Measurements from ENCODE around the gene ELOB. TPM values are rescaled to one million over a fixed set of nuclear protein-coding genes. Genes with fewer than 3 reads are reported as not detected.

Gene ELOB
- total RNA-seq, 1 donor from 2014 or later: 946 TPM

- FAIRE-seq (no peak), DNase-seq (ENCODE audit: low read depth) (no peak)
- no peak for TF ChIP-seq CTCF (IDR thresholded peaks at IDR 0.05; ENCODE audit: insufficient read depth, low read length, severe bottlenecking)
- Histone ChIP-seq H3K4me3 (ENCODE audit: low read depth, low read length) (no peak overlapping the region), H3K36me3 (ENCODE audit: control insufficient read depth, insufficient read depth, low read length) (no peaks in the 10 kb centered on the region), H3K27me3 (ENCODE audit: control insufficient read depth, insufficient read depth, low read length) (peaks cover 2% of the 10 kb centered on the region)
Measured at GRCh38 chr16:2736476-2737237, 40.4 kb downstream of the ELOB start.

- H3K4me3 ChIP-seq (ENCODE audit: low read depth, low read length): no peak overlapping the region
Measured at GRCh38 chr16:2734844-2735515, 42.1 kb downstream of the ELOB start.

GRCh38 chr16:2728034-2728433 is 49.0 kb downstream of the ELOB start:
- DNase-seq (ENCODE audit: low read depth): no peak
- TF ChIP-seq CTCF (IDR thresholded peaks at IDR 0.05; ENCODE audit: insufficient read depth, low read length, severe bottlenecking): no peak
- Histone ChIP-seq H3K4me3 (ENCODE audit: low read depth, low read length) (no peak overlapping the region), H3K36me3 (ENCODE audit: control insufficient read depth, insufficient read depth, low read length) (no peaks in the 10 kb centered on the region), H3K27me3 (ENCODE audit: control insufficient read depth, insufficient read depth, low read length) (no peaks in the 10 kb centered on the region)
- no peak for FAIRE-seq

More at GRCh38 chr16:2734844-2735515, 42.1 kb downstream of the ELOB start:
- H3K27me3 ChIP-seq (ENCODE audit: control insufficient read depth, insufficient read depth, low read length): peaks cover 2% of the 10 kb centered on the region
- TF ChIP-seq CTCF (IDR thresholded peaks at IDR 0.05; ENCODE audit: insufficient read depth, low read length, severe bottlenecking): no peak
- no peaks in the 10 kb centered on the region for H3K36me3 ChIP-seq (ENCODE audit: control insufficient read depth, insufficient read depth, low read length)
- FAIRE-seq: no peak
- no peak for DNase-seq (ENCODE audit: low read depth)

GRCh38 chr16:2726923-2727322 is 50.2 kb downstream of the ELOB start:
- H3K27me3 ChIP-seq (ENCODE audit: control insufficient read depth, insufficient read depth, low read length): no peaks in the 10 kb centered on the region
- FAIRE-seq (no peak), DNase-seq (ENCODE audit: low read depth) (no peak)
- H3K4me3 ChIP-seq (ENCODE audit: low read depth, low read length): no peak overlapping the region
- no peak for TF ChIP-seq CTCF (IDR thresholded peaks at IDR 0.05; ENCODE audit: insufficient read depth, low read length, severe bottlenecking)
- no peaks in the 10 kb centered on the region for H3K36me3 ChIP-seq (ENCODE audit: control insufficient read depth, insufficient read depth, low read length)

GRCh38 chr16:2724816-2725348 is 52.2 kb downstream of the ELOB start:
- no peak for DNase-seq (ENCODE audit: low read depth)
- no peak for TF ChIP-seq CTCF (IDR thresholded peaks at IDR 0.05; ENCODE audit: insufficient read depth, low read length, severe bottlenecking)
- H3K36me3 ChIP-seq (ENCODE audit: control insufficient read depth, insufficient read depth, low read length): no peaks in the 10 kb centered on the region
- H3K27me3 ChIP-seq (ENCODE audit: control insufficient read depth, insufficient read depth, low read length): no peaks in the 10 kb centered on the region
- no peak for FAIRE-seq
- no peak overlapping the region for H3K4me3 ChIP-seq (ENCODE audit: low read depth, low read length)
